ENCODE results near the gene OR51E1. TPM values are rescaled to one million over a fixed set of nuclear protein-coding genes. Genes with fewer than 3 reads are reported as not detected.

OR51E1 gene
- total RNA-seq, 1 donor from 2014 or later: 0.81 TPM

DNA sequence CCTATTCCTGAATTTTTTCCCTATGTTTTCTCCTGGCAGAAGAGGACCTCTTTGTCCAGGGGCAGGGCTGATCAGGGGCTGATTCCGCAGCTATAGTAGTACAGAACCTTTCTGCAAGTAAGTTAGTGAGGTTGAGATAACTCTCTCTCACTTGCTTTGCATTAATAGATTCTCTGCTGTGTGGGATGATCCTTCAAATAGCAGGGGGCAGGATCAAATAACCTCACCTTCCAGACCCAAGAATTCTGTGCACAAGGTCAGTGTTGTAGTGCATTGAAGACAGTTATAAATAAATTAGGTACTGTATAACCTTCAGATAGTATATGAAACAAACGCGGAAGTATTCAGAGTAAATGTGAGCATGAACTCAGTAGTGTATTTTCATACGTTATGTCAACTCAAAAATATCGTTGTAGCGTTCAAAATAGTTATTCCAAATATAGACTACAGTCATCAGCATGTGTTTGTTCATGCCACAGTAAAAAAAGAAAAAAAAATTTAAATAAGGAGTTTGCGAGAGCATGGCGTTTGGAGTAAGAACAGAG, 61.1 kb downstream of the OR51E1 start:
- H3K9me3 Mint-ChIP-seq (ENCODE audit: unreplicated experiment): no peaks in the 10 kb centered on the region
- H3K36me3 Mint-ChIP-seq (ENCODE audit: unreplicated experiment): no peaks in the 10 kb centered on the region
- H3K27me3 Mint-ChIP-seq (ENCODE audit: unreplicated experiment): peaks cover 40% of the 10 kb centered on the region
- no peak overlapping the region for H3K4me3 Mint-ChIP-seq (ENCODE audit: unreplicated experiment)
- H3K4me1 Mint-ChIP-seq (ENCODE audit: unreplicated experiment): no peaks in the 10 kb centered on the region
- TF ChIP-seq, protein P1, sequence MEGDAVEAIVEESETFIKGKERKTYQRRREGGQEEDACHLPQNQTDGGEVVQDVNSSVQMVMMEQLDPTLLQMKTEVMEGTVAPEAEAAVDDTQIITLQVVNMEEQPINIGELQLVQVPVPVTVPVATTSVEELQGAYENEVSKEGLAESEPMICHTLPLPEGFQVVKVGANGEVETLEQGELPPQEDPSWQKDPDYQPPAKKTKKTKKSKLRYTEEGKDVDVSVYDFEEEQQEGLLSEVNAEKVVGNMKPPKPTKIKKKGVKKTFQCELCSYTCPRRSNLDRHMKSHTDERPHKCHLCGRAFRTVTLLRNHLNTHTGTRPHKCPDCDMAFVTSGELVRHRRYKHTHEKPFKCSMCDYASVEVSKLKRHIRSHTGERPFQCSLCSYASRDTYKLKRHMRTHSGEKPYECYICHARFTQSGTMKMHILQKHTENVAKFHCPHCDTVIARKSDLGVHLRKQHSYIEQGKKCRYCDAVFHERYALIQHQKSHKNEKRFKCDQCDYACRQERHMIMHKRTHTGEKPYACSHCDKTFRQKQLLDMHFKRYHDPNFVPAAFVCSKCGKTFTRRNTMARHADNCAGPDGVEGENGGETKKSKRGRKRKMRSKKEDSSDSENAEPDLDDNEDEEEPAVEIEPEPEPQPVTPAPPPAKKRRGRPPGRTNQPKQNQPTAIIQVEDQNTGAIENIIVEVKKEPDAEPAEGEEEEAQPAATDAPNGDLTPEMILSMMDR (IDR thresholded peaks at IDR 0.05): no peak
- H3K27ac Mint-ChIP-seq (ENCODE audit: unreplicated experiment): no peak overlapping the region
- DNase-seq (ENCODE audit: extremely low spot score, unreplicated experiment): no peak

Other genes starting within 250 kb of the OR51E1 start
- gene OR52K2, start 194.7 kb upstream of the OR51E1 start, total RNA-seq: not detected in 2 replicates
- not detected in 2 replicates for gene OR52K1, start 161.3 kb upstream of the OR51E1 start, total RNA-seq
- not detected in 2 replicates for gene OR52M1, start 98.8 kb upstream of the OR51E1 start, total RNA-seq
- not detected in 2 replicates for gene OR52I2, start 62.2 kb upstream of the OR51E1 start, total RNA-seq
- not detected in 2 replicates for gene OR52I1, start 49.9 kb upstream of the OR51E1 start, total RNA-seq
- 10.7 and 13.8 TPM in 2 replicates for gene TRIM68, start 35.8 kb upstream of the OR51E1 start, total RNA-seq
- not detected in 2 replicates for gene OR51D1, start 6.5 kb upstream of the OR51E1 start, total RNA-seq
- gene OR51E2, start 53.9 kb downstream of the OR51E1 start, total RNA-seq: 0.40 and 0.76 TPM in 2 replicates
- not detected in 2 replicates for gene MMP26, start 60.8 kb downstream of the OR51E1 start, total RNA-seq
- gene OR51F1, start 126.0 kb downstream of the OR51E1 start, total RNA-seq: not detected in 2 replicates
- gene OR52R1, start 160.4 kb downstream of the OR51E1 start, total RNA-seq: not detected in 2 replicates
- gene OR51F2, start 177.3 kb downstream of the OR51E1 start, total RNA-seq: not detected in 2 replicates
- not detected in 2 replicates for gene OR51S1, start 205.2 kb downstream of the OR51E1 start, total RNA-seq
- not detected in 2 replicates for gene OR51T1, start 237.9 kb downstream of the OR51E1 start, total RNA-seq

All from osteocyte (in vitro differentiated cells).